ENCODE data around the gene GUK1. TPM values are rescaled to one million over a fixed set of nuclear protein-coding genes. Genes with fewer than 3 reads are reported as not detected.
A peak's percentile ranks its signal among the peaks of the same experiment; 100 is the strongest.
"Not testable (repeated sequence)": the region's sequence is repeated elsewhere in the genome, so short reads cannot be mapped to it uniquely, and the experiment has no call there.

The GUK1 gene
- polyA plus RNA-seq, 1 experiment: 373 TPM

- TF ChIP-seq, protein P1, sequence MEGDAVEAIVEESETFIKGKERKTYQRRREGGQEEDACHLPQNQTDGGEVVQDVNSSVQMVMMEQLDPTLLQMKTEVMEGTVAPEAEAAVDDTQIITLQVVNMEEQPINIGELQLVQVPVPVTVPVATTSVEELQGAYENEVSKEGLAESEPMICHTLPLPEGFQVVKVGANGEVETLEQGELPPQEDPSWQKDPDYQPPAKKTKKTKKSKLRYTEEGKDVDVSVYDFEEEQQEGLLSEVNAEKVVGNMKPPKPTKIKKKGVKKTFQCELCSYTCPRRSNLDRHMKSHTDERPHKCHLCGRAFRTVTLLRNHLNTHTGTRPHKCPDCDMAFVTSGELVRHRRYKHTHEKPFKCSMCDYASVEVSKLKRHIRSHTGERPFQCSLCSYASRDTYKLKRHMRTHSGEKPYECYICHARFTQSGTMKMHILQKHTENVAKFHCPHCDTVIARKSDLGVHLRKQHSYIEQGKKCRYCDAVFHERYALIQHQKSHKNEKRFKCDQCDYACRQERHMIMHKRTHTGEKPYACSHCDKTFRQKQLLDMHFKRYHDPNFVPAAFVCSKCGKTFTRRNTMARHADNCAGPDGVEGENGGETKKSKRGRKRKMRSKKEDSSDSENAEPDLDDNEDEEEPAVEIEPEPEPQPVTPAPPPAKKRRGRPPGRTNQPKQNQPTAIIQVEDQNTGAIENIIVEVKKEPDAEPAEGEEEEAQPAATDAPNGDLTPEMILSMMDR (IDR thresholded peaks at IDR 0.05; ENCODE audit: insufficient read depth, low read depth, low read length): 0 out of 2 replicates have a peak, but pooled peaks have one; percentile 10
- POLR2A ChIA-PET: interaction anchor here (0.5 to 0.8 kb wide), 3 partner anchors 25 to 298 kb away, joined by 3 to 21 read pairs (median 4); partner anchors contain the start of gene TRIM11
Observed at GRCh38 chr1:228109073-228109961, 30.8 kb upstream of the GUK1 start, which contains the start of gene MRPL55. Gene MRPL55, minus strand, starts transcription at chr1:228109299. Its CDS starts 1,039 bp downstream, at chr1:228108260.

DNA sequence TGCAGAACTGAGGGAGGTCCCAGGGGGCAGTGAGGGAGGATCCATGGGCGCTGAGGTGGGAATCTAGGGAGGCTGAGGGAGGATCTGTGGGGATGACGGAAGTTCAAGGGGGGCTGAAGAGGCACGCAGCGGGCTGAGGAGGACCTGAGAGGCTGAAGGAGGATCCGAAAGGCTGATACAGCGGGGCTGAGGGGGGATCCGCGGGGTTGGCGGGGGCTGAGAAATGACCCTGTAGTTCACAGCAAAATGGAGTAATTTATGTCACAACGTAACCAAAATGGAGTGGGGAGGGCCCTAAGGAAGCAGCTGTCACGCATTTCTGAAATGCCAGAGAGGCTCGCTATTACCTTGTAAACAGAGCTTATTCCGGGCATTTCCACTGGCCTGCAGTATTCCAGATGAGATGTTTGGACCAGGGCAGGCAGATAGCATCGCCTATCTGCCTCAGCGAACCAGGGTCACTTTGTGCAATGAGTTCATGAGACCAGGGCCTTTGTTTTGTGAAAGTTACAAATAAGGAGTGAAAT is 30.1 kb upstream of the GUK1 start:
- peak overlapping the region; percentile 99 for H3K4me3 ChIP-seq (ENCODE audit: low read depth, low read length)
- TF ChIP-seq, protein P1 (IDR thresholded peaks at IDR 0.05; ENCODE audit: insufficient read depth, low read depth, low read length): no peak
- H3K27me3 ChIP-seq (ENCODE audit: control insufficient read depth, insufficient read depth, low read length): no peaks in the 10 kb centered on the region
- POLR2A ChIA-PET: interaction anchor here (0.5 to 0.8 kb wide), 2 partner anchors 26 to 297 kb away, joined by 3 to 21 read pairs; partner anchors contain the start of gene TRIM11
- DNase-seq (ENCODE audit: low read depth): no peak
- CTCF ChIA-PET: interaction anchor here (0.6 to 2.5 kb wide), 6 partner anchors 9 to 166 kb away, joined by 3 to 8 read pairs (median 5); partner anchors contain the start of gene IBA57
- H3K36me3 ChIP-seq (ENCODE audit: control insufficient read depth, insufficient read depth, low read length): peaks cover 13% of the 10 kb centered on the region

More at GRCh38 chr1:228109073-228109961, 30.8 kb upstream of the GUK1 start, which contains the start of gene MRPL55:
- CTCF ChIA-PET: interaction anchor here (0.6 to 2.5 kb wide), 6 partner anchors 10 to 167 kb away, joined by 3 to 8 read pairs (median 5); partner anchors contain the start of gene IBA57
- peaks cover 13% of the 10 kb centered on the region for H3K36me3 ChIP-seq (ENCODE audit: control insufficient read depth, insufficient read depth, low read length)
- DNase-seq (ENCODE audit: low read depth): peak; percentile 77
- H3K4me3 ChIP-seq (ENCODE audit: low read depth, low read length): peak within 1 kb of the TSS; percentile 99
- H3K27me3 ChIP-seq (ENCODE audit: control insufficient read depth, insufficient read depth, low read length): no peaks in the 10 kb centered on the region

- H3K36me3 ChIP-seq (ENCODE audit: control insufficient read depth, insufficient read depth, low read length): peaks cover 13% of the 10 kb centered on the region
- H3K27me3 ChIP-seq (ENCODE audit: control insufficient read depth, insufficient read depth, low read length): no peaks in the 10 kb centered on the region
- CTCF ChIA-PET: interaction anchor here (1.1 to 2.5 kb wide), 4 partner anchors 9 to 20 kb away, joined by 3 to 8 read pairs (median 6); no protein-coding TSS in a partner anchor
- DNase-seq (ENCODE audit: low read depth): no peak
- POLR2A ChIA-PET: no interaction called here
- H3K4me3 ChIP-seq (ENCODE audit: low read depth, low read length): no peak overlapping the region
- TF ChIP-seq, protein P1 (IDR thresholded peaks at IDR 0.05; ENCODE audit: insufficient read depth, low read depth, low read length): no peak
Observed at GRCh38 chr1:228110556-228110955, 29.5 kb upstream of the GUK1 start.

- H3K27me3 ChIP-seq (ENCODE audit: control insufficient read depth, insufficient read depth, low read length); DNase-seq (ENCODE audit: low read depth); POLR2A ChIA-PET; H3K36me3 ChIP-seq (ENCODE audit: control insufficient read depth, insufficient read depth, low read length); H3K4me3 ChIP-seq (ENCODE audit: low read depth, low read length): not testable (repeated sequence)
- CTCF ChIA-PET: interaction anchor here (1.1 to 2.5 kb wide), 2 partner anchors 11 to 19 kb away, joined by 3 to 8 read pairs; no protein-coding TSS in a partner anchor
Observed at GRCh38 chr1:228111315-228111714, 28.8 kb upstream of the GUK1 start.

- ChIA-PET CTCF (interaction anchor here (1.4 kb wide), 1 partner anchor 53 kb away, joined by 5 read pairs; the partner anchor contains the start of gene IBA57), POLR2A (no interaction called here)
- TF ChIP-seq, protein P1 (IDR thresholded peaks at IDR 0.05; ENCODE audit: insufficient read depth, low read depth, low read length): no peak
- H3K27me3 ChIP-seq (ENCODE audit: control insufficient read depth, insufficient read depth, low read length): no peaks in the 10 kb centered on the region
- H3K4me3 ChIP-seq (ENCODE audit: low read depth, low read length): no peak overlapping the region
- no peak for DNase-seq (ENCODE audit: low read depth)
- H3K36me3 ChIP-seq (ENCODE audit: control insufficient read depth, insufficient read depth, low read length): peaks cover 5% of the 10 kb centered on the region
Observed at GRCh38 chr1:228112167-228112566, 27.9 kb upstream of the GUK1 start.

All from BJ (cell line).